ENCODE results near the gene ZFYVE28.
A peak's percentile ranks its signal among the peaks of the same experiment; 100 is the strongest.
"Not testable (repeated sequence)": the region's sequence is repeated elsewhere in the genome, so short reads cannot be mapped to it uniquely, and the experiment has no call there.

ZFYVE28 gene

DNA sequence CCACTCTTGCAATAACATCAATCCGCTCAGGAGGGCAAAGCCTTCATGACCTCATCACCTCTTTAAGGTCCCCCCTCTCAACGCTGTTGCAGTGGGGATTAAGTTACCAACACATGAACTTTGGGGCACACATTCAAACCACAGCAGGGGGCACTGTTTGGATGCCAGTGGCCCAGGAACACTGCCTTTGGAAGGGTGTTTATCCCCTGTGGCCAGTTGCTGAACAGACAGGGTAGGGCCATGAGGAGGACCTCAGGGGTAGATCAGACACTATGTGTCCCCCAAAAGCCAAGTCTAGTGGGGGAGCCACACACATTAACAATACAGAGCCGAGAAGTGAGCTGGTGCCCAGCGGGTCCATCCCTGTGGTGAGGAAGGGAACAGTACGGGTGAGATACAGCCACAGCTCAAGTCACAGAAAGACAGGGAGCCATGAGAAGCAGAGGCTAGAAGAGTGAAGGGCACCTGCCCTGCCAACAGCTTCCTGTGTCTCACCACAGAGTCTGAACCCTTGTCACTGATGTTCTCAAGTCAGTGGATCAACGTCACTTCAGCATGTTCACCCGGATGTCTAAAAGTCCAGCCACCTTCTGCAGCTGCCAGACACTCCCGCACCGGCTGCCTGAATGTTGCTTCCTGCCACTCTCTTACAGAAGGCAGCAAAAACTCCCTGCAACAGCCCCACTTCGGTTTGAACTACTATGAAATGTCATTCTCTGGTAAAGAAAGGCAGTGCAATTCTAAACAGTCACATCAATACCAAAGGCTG lies 136.7 kb downstream of the ZFYVE28 start:
- TF ChIP-seq, protein P1, sequence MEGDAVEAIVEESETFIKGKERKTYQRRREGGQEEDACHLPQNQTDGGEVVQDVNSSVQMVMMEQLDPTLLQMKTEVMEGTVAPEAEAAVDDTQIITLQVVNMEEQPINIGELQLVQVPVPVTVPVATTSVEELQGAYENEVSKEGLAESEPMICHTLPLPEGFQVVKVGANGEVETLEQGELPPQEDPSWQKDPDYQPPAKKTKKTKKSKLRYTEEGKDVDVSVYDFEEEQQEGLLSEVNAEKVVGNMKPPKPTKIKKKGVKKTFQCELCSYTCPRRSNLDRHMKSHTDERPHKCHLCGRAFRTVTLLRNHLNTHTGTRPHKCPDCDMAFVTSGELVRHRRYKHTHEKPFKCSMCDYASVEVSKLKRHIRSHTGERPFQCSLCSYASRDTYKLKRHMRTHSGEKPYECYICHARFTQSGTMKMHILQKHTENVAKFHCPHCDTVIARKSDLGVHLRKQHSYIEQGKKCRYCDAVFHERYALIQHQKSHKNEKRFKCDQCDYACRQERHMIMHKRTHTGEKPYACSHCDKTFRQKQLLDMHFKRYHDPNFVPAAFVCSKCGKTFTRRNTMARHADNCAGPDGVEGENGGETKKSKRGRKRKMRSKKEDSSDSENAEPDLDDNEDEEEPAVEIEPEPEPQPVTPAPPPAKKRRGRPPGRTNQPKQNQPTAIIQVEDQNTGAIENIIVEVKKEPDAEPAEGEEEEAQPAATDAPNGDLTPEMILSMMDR (IDR thresholded peaks at IDR 0.05; ENCODE audit: low read depth, low read length): peak; percentile 6
- H3K4me3 ChIP-seq (ENCODE audit: low read depth, low read length): no peak overlapping the region
- in situ Hi-C loops (cut with HindIII; ENCODE audit: low sequenced_read_pairs): no loop called here
- DNase-seq (ENCODE audit: low read depth, low spot score): no peak

DNA sequence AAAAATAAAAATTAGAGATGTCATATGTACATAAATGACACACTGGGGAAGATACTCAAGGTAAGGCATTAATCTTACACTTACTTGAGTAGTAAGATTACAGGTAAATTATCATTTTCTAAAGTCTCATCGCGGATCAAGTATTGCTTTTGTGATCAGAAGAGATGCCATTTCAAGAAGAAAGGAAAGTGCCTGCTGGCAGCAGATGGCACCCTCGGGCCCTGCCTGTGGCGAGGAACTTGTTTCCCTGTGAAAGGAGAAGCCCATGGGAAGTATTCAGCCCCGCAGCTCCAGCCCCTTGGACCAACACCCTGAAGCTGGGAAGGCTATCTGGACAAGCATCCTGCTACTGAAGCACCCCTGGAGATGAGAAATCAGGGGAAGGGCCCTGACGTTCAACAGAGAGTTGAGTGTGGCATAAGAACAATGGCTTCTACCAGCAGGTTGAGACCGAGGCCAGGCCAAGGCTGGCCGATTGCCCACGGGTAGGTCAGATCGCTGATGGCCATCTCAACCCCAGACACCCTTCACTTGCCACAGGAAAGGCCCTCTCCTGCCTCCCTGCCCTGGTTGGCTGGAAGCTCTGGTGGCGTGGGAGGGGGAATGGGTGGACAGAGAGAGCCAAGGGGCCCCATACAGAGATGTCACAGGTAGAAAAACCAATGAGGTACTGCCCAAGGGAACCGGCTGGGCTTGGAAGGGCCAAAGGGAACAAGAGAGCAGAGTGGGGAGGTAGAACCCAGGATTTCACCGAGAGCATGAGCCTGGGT lies 137.7 kb downstream of the ZFYVE28 start:
- no peak overlapping the region for H3K4me3 ChIP-seq (ENCODE audit: low read depth, low read length)
- in situ Hi-C loops (cut with HindIII; ENCODE audit: low sequenced_read_pairs): no loop called here
- DNase-seq (ENCODE audit: low read depth, low spot score): no peak
- TF ChIP-seq, protein P1 (IDR thresholded peaks at IDR 0.05; ENCODE audit: low read depth, low read length): no peak

DNA sequence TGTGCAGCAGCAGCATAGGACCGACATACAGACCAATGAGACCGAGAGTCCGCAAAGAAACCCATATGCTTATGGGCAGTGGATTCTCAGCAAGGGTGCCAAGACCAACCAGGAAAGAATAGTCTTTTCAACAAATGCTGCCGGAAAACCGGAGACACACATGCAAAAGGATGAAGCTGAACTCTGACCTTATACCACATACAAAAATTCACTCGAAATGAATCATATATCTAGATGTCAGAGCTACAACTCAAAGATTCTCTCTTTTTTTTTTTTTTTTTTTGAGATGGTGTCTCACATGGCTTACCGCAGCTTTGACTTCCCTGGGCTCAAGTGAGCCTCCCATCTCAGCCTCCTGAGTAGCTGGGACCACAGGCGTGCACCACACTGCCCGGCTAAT lies 140.5 kb downstream of the ZFYVE28 start:
- no peak overlapping the region for H3K4me3 ChIP-seq (ENCODE audit: low read depth, low read length)
- in situ Hi-C loops (cut with HindIII; ENCODE audit: low sequenced_read_pairs): no loop called here
- no peak for DNase-seq (ENCODE audit: low read depth, low spot score)
- TF ChIP-seq, protein P1 (IDR thresholded peaks at IDR 0.05; ENCODE audit: low read depth, low read length): no peak

DNA sequence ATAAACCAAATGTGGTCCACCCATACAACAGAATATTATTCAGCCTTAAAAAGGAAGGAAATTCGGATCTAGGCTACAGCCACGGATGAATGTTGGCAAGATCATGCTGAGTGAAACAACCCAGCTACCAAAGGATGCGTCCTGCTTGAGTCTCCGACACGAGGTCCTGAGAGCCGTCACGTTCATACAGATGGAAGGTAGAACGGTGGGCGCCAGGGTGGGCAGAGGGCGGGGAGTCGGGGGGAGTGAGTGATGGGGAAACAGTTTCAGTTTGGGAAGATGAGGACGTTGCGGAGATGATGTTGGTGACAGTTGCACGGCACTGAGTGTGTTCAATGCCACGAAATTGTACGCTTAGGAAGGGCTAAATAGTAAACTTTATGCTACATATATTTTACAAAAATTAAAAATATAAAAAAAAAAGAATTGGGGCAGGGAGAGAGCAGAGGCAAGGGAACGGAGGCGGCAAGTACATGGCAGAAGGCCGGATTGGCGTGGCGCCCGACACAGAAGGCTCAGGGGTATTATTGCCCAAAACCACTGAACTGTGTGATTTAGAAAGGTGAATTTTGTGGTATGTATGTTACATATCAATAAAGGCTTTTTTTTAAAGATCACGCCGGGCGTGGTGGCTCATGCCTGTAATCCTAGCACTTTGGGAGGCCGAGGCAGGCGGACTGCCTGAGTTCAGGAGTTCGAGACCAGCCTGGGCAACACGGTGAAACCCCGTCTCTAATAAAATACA lies 141.7 kb downstream of the ZFYVE28 start:
- TF ChIP-seq, protein P1 (IDR thresholded peaks at IDR 0.05; ENCODE audit: low read depth, low read length): no peak
- no peak overlapping the region for H3K4me3 ChIP-seq (ENCODE audit: low read depth, low read length)
- in situ Hi-C loops (cut with HindIII; ENCODE audit: low sequenced_read_pairs): no loop called here
- DNase-seq (ENCODE audit: low read depth, low spot score): no peak

DNA sequence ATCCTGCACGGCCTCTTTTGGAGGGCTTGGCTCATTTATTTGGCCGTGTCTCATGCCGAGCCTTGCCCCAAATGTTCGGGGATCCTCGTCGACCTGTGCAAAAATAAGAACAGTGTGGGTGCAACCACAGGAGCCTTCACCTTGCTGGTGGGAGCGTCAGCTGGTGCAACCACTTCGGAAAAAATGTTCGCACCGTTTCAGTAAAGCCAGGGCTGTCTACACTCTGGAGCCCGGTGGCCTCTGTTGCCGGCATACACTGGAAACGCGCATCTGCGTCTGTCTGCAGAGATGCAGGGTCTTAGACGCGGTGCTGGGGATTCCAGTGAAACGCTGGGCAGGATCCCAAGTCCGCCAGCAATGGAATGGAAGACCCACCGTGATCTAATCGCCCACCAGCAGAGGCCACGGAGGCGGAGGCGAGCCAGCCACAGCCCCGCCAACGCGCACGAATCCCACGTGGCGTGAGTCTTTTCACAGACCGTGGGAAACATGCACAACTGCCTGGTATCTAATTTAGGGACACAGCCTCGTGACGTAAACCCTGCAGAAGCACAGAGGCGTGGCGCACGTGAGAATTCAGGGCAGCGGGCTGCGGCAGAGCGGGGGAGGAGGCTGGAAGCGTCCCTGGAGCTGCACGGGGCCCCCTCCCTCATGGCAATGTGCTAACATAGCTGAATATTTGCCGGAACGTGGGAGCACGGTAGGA lies 142.7 kb downstream of the ZFYVE28 start:
- in situ Hi-C loops (cut with HindIII; ENCODE audit: low sequenced_read_pairs): no loop called here
- no peak for DNase-seq (ENCODE audit: low read depth, low spot score)
- no peak overlapping the region for H3K4me3 ChIP-seq (ENCODE audit: low read depth, low read length)
- TF ChIP-seq, protein P1 (IDR thresholded peaks at IDR 0.05; ENCODE audit: low read depth, low read length): no peak

DNA sequence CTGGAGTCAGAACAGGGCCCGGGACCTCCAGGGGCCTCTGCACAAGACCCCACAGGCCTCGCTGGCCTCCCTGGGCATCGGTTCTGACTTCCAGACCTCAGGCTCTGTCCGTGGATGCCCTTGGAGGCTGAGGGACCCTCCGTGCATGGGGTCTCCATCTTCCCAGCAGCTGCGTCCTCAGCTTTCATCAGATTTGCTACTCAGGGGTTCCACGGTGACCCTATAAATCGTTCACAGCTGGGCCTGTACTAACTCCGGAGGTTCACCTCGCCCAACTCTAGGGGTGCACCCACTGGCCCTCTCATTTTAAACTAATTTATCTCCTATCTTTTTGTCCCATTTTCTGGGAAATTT lies 143.4 kb downstream of the ZFYVE28 start:
- H3K4me3 ChIP-seq (ENCODE audit: low read depth, low read length); in situ Hi-C loops (cut with HindIII; ENCODE audit: low sequenced_read_pairs); DNase-seq (ENCODE audit: low read depth, low spot score): not testable (repeated sequence)
